Gastroesophageal sphincter (tissue), 4 donors: ENCODE measurements around the gene OXER1. TPM values are rescaled to one million over a fixed set of nuclear protein-coding genes. Genes with fewer than 3 reads are reported as not detected.

ENCODE experiments used
- ATAC-seq: fragments of 150-250 bp; one replicate; pipeline ENCODE4 v1.9.1; 2016; ENCODE audit warnings: mild to moderate bottlenecking, moderate library complexity
- H3K27ac ChIP-seq, 4 donors: fragments of 200-600 bp; sonication (generic) in 3 of 4; 1 replicate in 3 of 4; 2 replicates in 1 of 4; pipeline ENCODE4 v1.5.1; 2016 to 2019
- H3K27me3 ChIP-seq: fragments of 200-600 bp; sonication (generic); one replicate; pipeline ENCODE4 v1.5.1; 2019
- H3K36me3 ChIP-seq, 2 donors: fragments of 200-600 bp; sonication (generic); one replicate each; pipeline ENCODE4 v1.5.1; 2019; ENCODE audit warnings: control low read depth in 1 of 2
- H3K4me1 ChIP-seq, 3 donors: fragments of 200-600 bp; sonication (generic); 1 replicate in 2 of 3; 2 replicates in 1 of 3; pipeline ENCODE4 v1.5.1; 2016 to 2019; ENCODE audit warnings: control low read depth in 2 of 3
- H3K4me3 ChIP-seq, 2 donors: fragments of 200-600 bp; sonication (generic); one replicate each; pipeline ENCODE4 v1.5.1; 2019; ENCODE audit warnings: mild to moderate bottlenecking in 1 of 2, moderate library complexity in 1 of 2
- H3K9me3 ChIP-seq, 3 donors: fragments of 200-600 bp; sonication (generic); one replicate each; pipeline ENCODE4 v1.5.1; 2017 to 2019; ENCODE audit warnings: control low read depth in 2 of 3
- CTCF ChIP-seq, 4 experiments: fragments of 200-600 bp in 2 of 4; fragments of 450-650 bp in 2 of 4; sonication (generic) in 1 of 4; IDR thresholded peaks; one replicate each; pipeline ENCODE4 v1.5.1; 2017 to 2019; ENCODE audit warnings: antibody characterized with exemption in 4 of 4, mild to moderate bottlenecking in 2 of 4, moderate library complexity in 2 of 4
- EP300 ChIP-seq: sonication (generic); formaldehyde crosslinking; IDR thresholded peaks from one replicate; pipeline ENCODE4 v1.6.1; 2017; ENCODE audit warnings: antibody characterized with exemption, mild to moderate bottlenecking
- POLR2A ChIP-seq, 2 donors: fragments of 450-650 bp; IDR thresholded peaks; one replicate each; pipeline ENCODE4 v1.6.1; 2017; ENCODE audit warnings: antibody characterized with exemption in 2 of 2, mild to moderate bottlenecking in 2 of 2, moderate library complexity in 1 of 2
- POLR2AphosphoS5 ChIP-seq: sonication (generic); formaldehyde crosslinking; IDR thresholded peaks from one replicate; pipeline ENCODE4 v1.6.1; 2017; ENCODE audit warnings: antibody characterized with exemption
- WGBS, 2 donors: methylation state at CpG; one replicate each; pipeline ENCODE4 v1.1.5; 2018; ENCODE audit warnings: low coverage in 1 of 2; 5-methylcytosine and 5-hydroxymethylcytosine counted together
- total RNA-seq, 4 donors: library from RNA; depleted of rRNA; stranded (reverse); fragments of >200 nt; gene quantifications; one replicate each; pipeline ENCODE4 v1.1.0, GENCODE V29; 2016

Gene OXER1
- total RNA-seq, 4 donors from 2014 or later = 0.37 to 2.3 (median 1.2) TPM

- H3K27me3 ChIP-seq = no peaks in the 10 kb centered on the region
- TF ChIP-seq POLR2AphosphoS5 (no peak), POLR2A (IDR thresholded peaks at IDR 0.05) (no peak), CTCF (IDR thresholded peaks at IDR 0.05) (no peak), EP300 (no peak)
- no peak overlapping the region for H3K27ac ChIP-seq
- no peak overlapping the region for H3K4me3 ChIP-seq
- WGBS, 2 donors = 77 to 80% methylated on average over 6 of the region's 6 CpGs
- no peak for ATAC-seq
- H3K9me3 ChIP-seq = no peaks in the 10 kb centered on the region
- H3K36me3 ChIP-seq = no peaks in the 10 kb centered on the region
- peaks cover 0 to 39% (median 5%) of the 10 kb centered on the region in 3 donors for H3K4me1 ChIP-seq
Measured at GRCh38 chr2:42797281-42797680, 33.3 kb upstream of the OXER1 start.

- Histone ChIP-seq H3K36me3 (no peaks in the 10 kb centered on the region), H3K4me1 (peaks cover 0 to 45% (median 9%) of the 10 kb centered on the region in 3 donors), H3K27me3 (no peaks in the 10 kb centered on the region), H3K27ac (peak overlapping the region in 2 of 4 donors; percentile 54 to 72), H3K4me3 (no peak overlapping the region), H3K9me3 (no peaks in the 10 kb centered on the region)
- 42 to 43% methylated on average over 6 to 7 of the region's 7 CpGs for WGBS, 2 donors
- ATAC-seq = no peak
- TF ChIP-seq POLR2A (IDR thresholded peaks at IDR 0.05) (no peak), CTCF (IDR thresholded peaks at IDR 0.05) (no peak), POLR2AphosphoS5 (no peak), EP300 (no peak)
Measured at GRCh38 chr2:42796427-42797248, 32.7 kb upstream of the OXER1 start.

GRCh38 chr2:42795841-42796301 lies 31.9 kb upstream of the OXER1 start:
- Histone ChIP-seq H3K4me1 (peaks cover 0 to 45% (median 8%) of the 10 kb centered on the region in 3 donors), H3K27me3 (no peaks in the 10 kb centered on the region), H3K9me3 (no peaks in the 10 kb centered on the region), H3K27ac (peak overlapping the region in 3 of 4 donors; percentile 48 to 72 (median 54)), H3K36me3 (no peaks in the 10 kb centered on the region), H3K4me3 (no peak overlapping the region)
- TF ChIP-seq EP300 = no peak
- TF ChIP-seq POLR2A (IDR thresholded peaks at IDR 0.05) = no peak
- no peak for TF ChIP-seq POLR2AphosphoS5
- no peak for TF ChIP-seq CTCF (IDR thresholded peaks at IDR 0.05)
- 33% methylated on average over 2 of the region's 3 CpGs; no CpG with 5 or more reads in 1 of the 2 donors for WGBS, 2 donors
- no peak for ATAC-seq

GRCh38 chr2:42795275-42795674 lies 31.3 kb upstream of the OXER1 start:
- no peaks in the 10 kb centered on the region for H3K27me3 ChIP-seq
- H3K4me1 ChIP-seq = peaks cover 0 to 46% (median 8%) of the 10 kb centered on the region in 3 donors
- WGBS, 2 donors = 88 to 100% methylated on average over 1 to 6 of the region's 6 CpGs
- H3K4me3 ChIP-seq = no peak overlapping the region
- TF ChIP-seq POLR2AphosphoS5 (no peak), CTCF (IDR thresholded peaks at IDR 0.05) (no peak), POLR2A (IDR thresholded peaks at IDR 0.05) (no peak)
- H3K9me3 ChIP-seq = no peaks in the 10 kb centered on the region
- H3K36me3 ChIP-seq = no peaks in the 10 kb centered on the region
- no peak for ATAC-seq
- peak overlapping the region in 2 of 4 donors; percentile 54 to 72 for H3K27ac ChIP-seq
